HepG2 (cell line): ENCODE measurements around the gene CGB3. TPM values are rescaled to one million over a fixed set of nuclear protein-coding genes. Genes with fewer than 3 reads are reported as not detected.
A peak's percentile ranks its signal among the peaks of the same experiment; 100 is the strongest.

Experiments used
- AGO2 ChIP-seq: fragments of 200-400 bp; formaldehyde crosslinking; optimal IDR thresholded peaks from 2 replicates; pipeline ENCODE3; 2017; ENCODE audit warnings: mild to moderate bottlenecking, low read depth, low read length, moderate library complexity
- AKAP8 ChIP-seq: sonication (generic); formaldehyde crosslinking; IDR thresholded peaks from 2 replicates; pipeline ENCODE4 v1.5.1; 2020; ENCODE audit warnings: mild to moderate bottlenecking, missing genetic modification reagents
- BORCS8-MEF2B ChIP-seq: sonication (generic); formaldehyde crosslinking; IDR thresholded peaks from 2 replicates; pipeline ENCODE4 v1.8.0; 2022; ENCODE audit warnings: mild to moderate bottlenecking, missing genetic modification reagents
- GABPB1 ChIP-seq: IDR thresholded peaks from 2 replicates; pipeline ENCODE4 v1.6.1; 2016; ENCODE audit warnings: mild to moderate bottlenecking, missing genetic modification reagents, moderate library complexity, missing compliant biosample characterization
- MATR3 ChIP-seq: sonication (generic); formaldehyde crosslinking; IDR thresholded peaks from 2 replicates; pipeline ENCODE4 v1.4.0; 2020; ENCODE audit warnings: missing genetic modification reagents
- MXD4 ChIP-seq: IDR thresholded peaks from 2 replicates; pipeline ENCODE4 v1.6.1; 2016; ENCODE audit warnings: mild to moderate bottlenecking, missing biosample characterization, missing genetic modification reagents
- RBFOX2 ChIP-seq: fragments of 200-400 bp; formaldehyde crosslinking; IDR thresholded peaks from 2 replicates; pipeline ENCODE4 v1.6.1; 2017; ENCODE audit warnings: low read depth, mild to moderate bottlenecking, low read length
- REXO4 ChIP-seq: sonication (generic); formaldehyde crosslinking; IDR thresholded peaks from 2 replicates; pipeline ENCODE4 v1.8.0; 2022; ENCODE audit warnings: missing genetic modification reagents, mild to moderate bottlenecking, borderline replicate concordance
- ZBTB7B ChIP-seq: sonication (generic); formaldehyde crosslinking; IDR thresholded peaks from 2 replicates; pipeline ENCODE4 v1.4.0; 2020; ENCODE audit warnings: missing genetic modification reagents
- ZC3H13 ChIP-seq: sonication (generic); formaldehyde crosslinking; IDR thresholded peaks from 2 replicates; pipeline ENCODE4 v1.8.1; 2023; ENCODE audit warnings: mild to moderate bottlenecking, missing genetic modification reagents, moderate library complexity
- ZNF18 ChIP-seq: sonication (generic); formaldehyde crosslinking; IDR thresholded peaks from 2 replicates; pipeline ENCODE4 v1.8.0; 2022; ENCODE audit warnings: mild to moderate bottlenecking, missing genetic modification reagents; ENCODE audit not compliant: insufficient replicate concordance
- ZNF563 ChIP-seq: sonication (generic); formaldehyde crosslinking; IDR thresholded peaks from 2 replicates; pipeline ENCODE4 v1.8.0; 2022; ENCODE audit warnings: mild to moderate bottlenecking, moderate library complexity, missing genetic modification reagents
- ZNF574 ChIP-seq: sonication (generic); formaldehyde crosslinking; IDR thresholded peaks from 2 replicates; pipeline ENCODE4 v1.4.0; 2020; ENCODE audit warnings: missing genetic modification reagents
- polyA plus RNA-seq, 8 experiments: library from polyadenylated mRNA; depleted of rRNA in 3 of 8; stranded (reverse) in 7 of 8; unstranded in 1 of 8; fragments of >200 nt; fragmentation: Illumina TruSeq in 4 of 8; extraction: Trizol in 4 of 8; gene quantifications; 2 replicates each; pipeline versions ENCODE4 v1.2.1 to v1.2.3, GENCODE V29; 2011 to 2016; ENCODE audit warnings: low read depth in 4 of 8, missing spikeins in 1 of 8, mixed read lengths in 1 of 8; ENCODE audit not compliant: insufficient read depth in 1 of 8
- total RNA-seq, 5 experiments: library from RNA; depleted of rRNA; stranded (reverse); fragments of >200 nt; fragmentation: Illumina TruSeq; extraction: Trizol; gene quantifications; 2 replicates each; pipeline ENCODE4 v1.2.3, GENCODE V29; 2016; ENCODE audit warnings: low read depth in 1 of 5
- TF ChIP-seq, protein P1 (sequence below): sonication (generic); formaldehyde crosslinking; IDR thresholded peaks from 2 replicates; pipeline ENCODE4 v1.4.0; 2020; ENCODE audit warnings: mild to moderate bottlenecking, missing genetic modification reagents
- TF ChIP-seq, protein P2 (sequence below): sonication (generic); formaldehyde crosslinking; IDR thresholded peaks from 2 replicates; pipeline ENCODE4 v1.5.0; 2020; ENCODE audit warnings: mild to moderate bottlenecking, missing genetic modification reagents
- TF ChIP-seq, protein P3 (sequence below): sonication (generic); formaldehyde crosslinking; IDR thresholded peaks from 2 replicates; pipeline ENCODE4 v1.5.0; 2020; ENCODE audit warnings: missing genetic modification reagents

CGB3 gene
- total and polyA plus RNA-seq, 2 of the 13 experiments (the other 11 are each of a cell fraction or from before 2014, with no cell fraction given): not detected

- TF ChIP-seq ZNF574 (CRISPR knock-in tag) (peak; percentile 53), MATR3 (CRISPR knock-in tag) (no peak), ZNF563 (CRISPR knock-in tag) (peak; percentile 23; the same call in 1 of the 2 replicates), REXO4 (0 out of 2 replicates have a peak, but pooled peaks have one; percentile 27), ZC3H13 (CRISPR knock-in tag) (no peak), AGO2 (peak; percentile 94), RBFOX2 (peak; percentile 56), MXD4 (0 out of 2 replicates have a peak, but pooled peaks have one; percentile 24), ZNF18 (CRISPR knock-in tag) (no peak), GABPB1 (CRISPR knock-in tag) (peak; percentile 49; the same call in 1 of the 2 replicates), AKAP8 (CRISPR knock-in tag) (peak; percentile 90), BORCS8-MEF2B (CRISPR knock-in tag) (peak; percentile 47), ZBTB7B (CRISPR knock-in tag) (peak; percentile 36; the same call in 1 of the 2 replicates)
- TF ChIP-seq, protein P1, sequence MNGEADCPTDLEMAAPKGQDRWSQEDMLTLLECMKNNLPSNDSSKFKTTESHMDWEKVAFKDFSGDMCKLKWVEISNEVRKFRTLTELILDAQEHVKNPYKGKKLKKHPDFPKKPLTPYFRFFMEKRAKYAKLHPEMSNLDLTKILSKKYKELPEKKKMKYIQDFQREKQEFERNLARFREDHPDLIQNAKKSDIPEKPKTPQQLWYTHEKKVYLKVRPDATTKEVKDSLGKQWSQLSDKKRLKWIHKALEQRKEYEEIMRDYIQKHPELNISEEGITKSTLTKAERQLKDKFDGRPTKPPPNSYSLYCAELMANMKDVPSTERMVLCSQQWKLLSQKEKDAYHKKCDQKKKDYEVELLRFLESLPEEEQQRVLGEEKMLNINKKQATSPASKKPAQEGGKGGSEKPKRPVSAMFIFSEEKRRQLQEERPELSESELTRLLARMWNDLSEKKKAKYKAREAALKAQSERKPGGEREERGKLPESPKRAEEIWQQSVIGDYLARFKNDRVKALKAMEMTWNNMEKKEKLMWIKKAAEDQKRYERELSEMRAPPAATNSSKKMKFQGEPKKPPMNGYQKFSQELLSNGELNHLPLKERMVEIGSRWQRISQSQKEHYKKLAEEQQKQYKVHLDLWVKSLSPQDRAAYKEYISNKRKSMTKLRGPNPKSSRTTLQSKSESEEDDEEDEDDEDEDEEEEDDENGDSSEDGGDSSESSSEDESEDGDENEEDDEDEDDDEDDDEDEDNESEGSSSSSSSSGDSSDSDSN: peak; percentile 72; the same call in 1 of the 2 replicates
- TF ChIP-seq, protein P2, sequence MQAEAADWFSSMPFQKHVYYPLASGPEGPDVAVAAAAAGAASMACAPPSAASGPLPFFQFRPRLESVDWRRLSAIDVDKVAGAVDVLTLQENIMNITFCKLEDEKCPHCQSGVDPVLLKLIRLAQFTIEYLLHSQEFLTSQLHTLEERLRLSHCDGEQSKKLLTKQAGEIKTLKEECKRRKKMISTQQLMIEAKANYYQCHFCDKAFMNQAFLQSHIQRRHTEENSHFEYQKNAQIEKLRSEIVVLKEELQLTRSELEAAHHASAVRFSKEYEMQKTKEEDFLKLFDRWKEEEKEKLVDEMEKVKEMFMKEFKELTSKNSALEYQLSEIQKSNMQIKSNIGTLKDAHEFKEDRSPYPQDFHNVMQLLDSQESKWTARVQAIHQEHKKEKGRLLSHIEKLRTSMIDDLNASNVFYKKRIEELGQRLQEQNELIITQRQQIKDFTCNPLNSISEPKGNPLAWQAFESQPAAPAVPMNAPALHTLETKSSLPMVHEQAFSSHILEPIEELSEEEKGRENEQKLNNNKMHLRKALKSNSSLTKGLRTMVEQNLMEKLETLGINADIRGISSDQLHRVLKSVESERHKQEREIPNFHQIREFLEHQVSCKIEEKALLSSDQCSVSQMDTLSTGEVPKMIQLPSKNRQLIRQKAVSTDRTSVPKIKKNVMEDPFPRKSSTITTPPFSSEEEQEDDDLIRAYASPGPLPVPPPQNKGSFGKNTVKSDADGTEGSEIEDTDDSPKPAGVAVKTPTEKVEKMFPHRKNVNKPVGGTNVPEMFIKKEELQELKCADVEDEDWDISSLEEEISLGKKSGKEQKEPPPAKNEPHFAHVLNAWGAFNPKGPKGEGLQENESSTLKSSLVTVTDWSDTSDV (CRISPR knock-in tag): no peak
- TF ChIP-seq, protein P3, sequence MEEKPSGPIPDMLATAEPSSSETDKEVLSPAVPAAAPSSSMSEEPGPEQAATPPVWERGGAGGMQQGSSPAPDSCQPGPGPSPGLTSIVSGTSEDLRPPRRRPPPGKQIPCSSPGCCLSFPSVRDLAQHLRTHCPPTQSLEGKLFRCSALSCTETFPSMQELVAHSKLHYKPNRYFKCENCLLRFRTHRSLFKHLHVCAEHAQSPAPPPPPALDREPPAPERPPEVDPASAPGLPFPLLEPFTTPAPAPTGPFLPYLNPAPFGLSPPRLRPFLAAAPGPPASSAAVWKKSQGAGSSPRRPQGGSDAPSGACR: no peak
These were observed 6.3 kb downstream of the CGB3 start (continued) for GRCh38 chr19:49017666-49018351.
